ENCODE data around the gene ASB18.
"Not testable (repeated sequence)": the region's sequence is repeated elsewhere in the genome, so short reads cannot be mapped to it uniquely, and the experiment has no call there.

- TF ChIP-seq, protein P1, sequence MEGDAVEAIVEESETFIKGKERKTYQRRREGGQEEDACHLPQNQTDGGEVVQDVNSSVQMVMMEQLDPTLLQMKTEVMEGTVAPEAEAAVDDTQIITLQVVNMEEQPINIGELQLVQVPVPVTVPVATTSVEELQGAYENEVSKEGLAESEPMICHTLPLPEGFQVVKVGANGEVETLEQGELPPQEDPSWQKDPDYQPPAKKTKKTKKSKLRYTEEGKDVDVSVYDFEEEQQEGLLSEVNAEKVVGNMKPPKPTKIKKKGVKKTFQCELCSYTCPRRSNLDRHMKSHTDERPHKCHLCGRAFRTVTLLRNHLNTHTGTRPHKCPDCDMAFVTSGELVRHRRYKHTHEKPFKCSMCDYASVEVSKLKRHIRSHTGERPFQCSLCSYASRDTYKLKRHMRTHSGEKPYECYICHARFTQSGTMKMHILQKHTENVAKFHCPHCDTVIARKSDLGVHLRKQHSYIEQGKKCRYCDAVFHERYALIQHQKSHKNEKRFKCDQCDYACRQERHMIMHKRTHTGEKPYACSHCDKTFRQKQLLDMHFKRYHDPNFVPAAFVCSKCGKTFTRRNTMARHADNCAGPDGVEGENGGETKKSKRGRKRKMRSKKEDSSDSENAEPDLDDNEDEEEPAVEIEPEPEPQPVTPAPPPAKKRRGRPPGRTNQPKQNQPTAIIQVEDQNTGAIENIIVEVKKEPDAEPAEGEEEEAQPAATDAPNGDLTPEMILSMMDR (IDR thresholded peaks at IDR 0.05; ENCODE audit: low read depth, low read length, poor library complexity, severe bottlenecking) = not testable (repeated sequence)
- not testable (repeated sequence) for TF ChIP-seq EZH2phosphoT487 (IDR thresholded peaks at IDR 0.05; ENCODE audit: borderline replicate concordance, low read length)
These were observed 5.7 kb upstream of the ASB18 start for GRCh38 chr2:236269876-236270275.
